ENCODE results near the gene LRBA.

Gene LRBA

DNA sequence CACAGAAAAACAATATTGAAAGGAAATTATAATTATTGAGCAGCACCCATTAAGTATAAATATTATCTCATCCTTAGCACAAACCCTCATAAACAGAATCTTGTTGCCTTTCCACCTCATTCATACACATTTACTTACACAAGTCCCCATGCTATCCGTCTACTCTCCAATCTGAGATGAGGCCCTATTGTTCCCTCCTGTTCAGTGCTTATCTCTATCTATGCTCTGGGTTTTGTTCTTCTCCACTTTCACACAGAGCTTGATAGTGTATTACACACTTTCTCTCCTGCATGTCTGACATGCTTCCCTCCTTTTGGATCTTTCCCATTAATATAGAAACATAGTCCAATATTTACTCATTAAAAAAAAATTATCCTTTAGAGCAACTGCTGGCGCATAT is 671.3 kb downstream of the LRBA start:
- no peak for DNase-seq

DNA sequence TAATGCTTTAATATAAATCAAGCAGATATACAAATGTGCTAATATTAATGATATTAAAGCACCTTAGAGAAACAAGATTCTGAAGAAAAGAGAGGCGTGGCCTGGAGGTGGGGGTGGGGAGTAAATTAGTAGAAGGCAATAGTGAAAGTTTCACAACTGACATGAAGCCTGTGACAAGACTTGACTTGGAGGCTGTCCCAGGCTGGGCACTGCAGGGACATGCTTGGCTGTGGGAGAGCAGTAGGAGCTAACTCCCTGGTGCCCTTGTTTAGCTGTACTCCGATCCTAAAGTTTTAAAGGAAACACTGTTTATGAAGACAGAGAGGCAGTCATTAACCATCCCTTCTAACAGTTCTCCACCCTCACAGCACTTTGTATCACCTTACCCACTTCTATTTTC is 672.1 kb downstream of the LRBA start:
- no peak for DNase-seq

DNA sequence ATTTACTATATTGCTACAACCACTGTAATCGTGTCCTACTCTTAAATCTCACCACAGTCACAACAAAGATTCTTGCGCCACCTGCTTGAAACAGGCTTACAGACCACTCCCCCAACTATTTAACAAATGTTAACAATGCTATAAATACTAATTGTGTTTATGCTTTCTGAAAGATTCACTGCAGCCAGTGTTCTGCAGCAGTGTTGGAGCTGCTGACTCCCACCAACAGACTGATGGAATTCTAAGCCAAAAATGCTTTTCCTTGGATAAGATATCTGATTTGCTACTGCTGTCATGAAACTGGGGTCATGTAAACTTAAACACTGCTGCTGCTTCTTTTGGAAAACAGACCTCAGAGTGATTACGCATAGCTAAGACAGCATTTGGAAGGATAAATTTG is 677.4 kb downstream of the LRBA start:
- no peak for DNase-seq

DNA sequence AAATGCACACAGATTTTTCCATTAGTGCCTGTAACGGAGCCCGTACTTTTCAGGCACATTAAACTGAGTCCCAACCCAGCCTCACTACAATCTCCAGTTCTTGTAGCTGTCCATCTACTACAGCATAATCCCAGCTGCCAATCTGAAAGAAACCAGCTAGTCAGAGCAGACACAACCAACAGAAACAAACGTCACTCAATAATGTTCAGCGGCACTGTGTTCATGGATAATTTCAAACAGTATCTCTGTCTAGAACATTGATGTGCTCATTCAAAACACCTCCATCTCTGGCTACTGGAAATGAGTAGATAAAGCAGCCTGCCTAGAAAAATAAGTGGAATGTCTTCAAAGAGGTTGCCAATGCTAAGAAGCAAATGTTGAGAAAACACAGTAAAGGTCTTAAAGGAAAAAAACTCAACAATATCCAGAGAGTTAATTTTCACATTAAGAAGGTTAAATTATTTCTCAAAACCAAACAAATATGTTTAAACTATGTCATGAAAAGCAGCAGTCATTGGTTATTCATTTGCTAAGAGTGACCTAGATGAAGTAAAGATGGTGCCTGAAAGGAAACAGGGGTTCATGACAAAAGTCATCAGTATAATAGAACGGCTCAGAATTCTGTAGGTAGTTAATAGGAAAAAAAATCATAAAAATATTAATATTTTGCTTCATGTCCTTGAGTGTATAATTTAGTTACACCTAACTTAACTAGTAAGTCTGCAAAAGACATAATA is 678.2 kb downstream of the LRBA start:
- no peak for DNase-seq

DNA sequence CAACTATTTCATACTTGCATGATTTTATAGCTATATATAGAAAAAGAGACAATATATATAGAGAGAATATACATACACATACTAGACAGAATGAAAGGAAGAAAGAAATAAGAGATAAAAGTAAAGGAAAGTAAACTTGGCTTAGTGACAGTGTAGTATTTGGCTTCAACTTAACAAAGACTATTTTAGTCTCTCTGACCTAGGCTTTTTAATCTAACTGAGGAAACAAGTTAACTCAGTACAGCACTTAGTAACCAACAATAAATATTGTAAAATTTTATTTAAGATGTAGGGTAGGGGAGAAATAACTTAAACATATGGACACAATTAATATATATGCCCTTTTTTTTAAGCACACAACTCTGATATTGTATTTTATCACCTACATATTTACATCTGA is 682.1 kb downstream of the LRBA start:
- DNase-seq: no peak

GRCh38 chr4:150332086-150332485 is 683.0 kb downstream of the LRBA start:
- no peak for DNase-seq

DNA sequence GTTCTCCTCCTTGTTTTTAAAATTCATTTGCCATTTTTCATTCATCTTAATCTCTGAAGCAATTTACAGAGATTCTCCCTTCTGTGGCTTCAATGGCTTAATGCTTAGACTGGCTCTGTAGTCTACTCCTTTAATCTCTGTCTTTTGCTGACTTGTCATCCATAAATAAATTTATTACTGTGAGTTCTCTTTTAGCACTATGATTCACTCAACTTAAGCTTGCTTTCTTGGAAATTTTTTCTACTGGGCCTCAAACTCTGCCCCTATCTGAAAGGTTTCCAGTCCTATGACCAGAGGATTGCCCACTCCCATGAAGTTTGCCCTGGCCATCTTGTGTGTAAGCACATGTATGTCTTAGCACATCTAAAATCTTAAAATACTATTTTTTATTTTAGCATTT is 685.7 kb downstream of the LRBA start:
- no peak for DNase-seq

DNA sequence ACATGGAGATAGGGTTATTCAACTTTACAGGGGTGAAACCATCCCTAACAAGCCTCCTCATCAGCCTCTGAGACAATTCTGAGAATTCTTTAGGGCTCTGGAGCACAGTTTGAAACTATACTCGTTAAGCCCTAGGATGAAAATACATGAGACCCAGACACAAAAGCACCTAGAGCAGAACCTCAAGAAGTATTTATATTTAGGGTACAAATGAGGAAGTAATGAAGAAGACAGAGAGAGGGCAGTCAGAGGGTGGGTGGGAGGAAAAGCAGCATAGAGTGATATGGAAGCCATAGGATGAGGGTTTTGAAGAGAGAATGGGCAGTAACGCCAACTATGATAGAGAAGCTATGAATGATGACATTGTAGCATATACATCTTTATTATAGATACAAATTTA is 686.6 kb downstream of the LRBA start:
- DNase-seq: no peak

DNA sequence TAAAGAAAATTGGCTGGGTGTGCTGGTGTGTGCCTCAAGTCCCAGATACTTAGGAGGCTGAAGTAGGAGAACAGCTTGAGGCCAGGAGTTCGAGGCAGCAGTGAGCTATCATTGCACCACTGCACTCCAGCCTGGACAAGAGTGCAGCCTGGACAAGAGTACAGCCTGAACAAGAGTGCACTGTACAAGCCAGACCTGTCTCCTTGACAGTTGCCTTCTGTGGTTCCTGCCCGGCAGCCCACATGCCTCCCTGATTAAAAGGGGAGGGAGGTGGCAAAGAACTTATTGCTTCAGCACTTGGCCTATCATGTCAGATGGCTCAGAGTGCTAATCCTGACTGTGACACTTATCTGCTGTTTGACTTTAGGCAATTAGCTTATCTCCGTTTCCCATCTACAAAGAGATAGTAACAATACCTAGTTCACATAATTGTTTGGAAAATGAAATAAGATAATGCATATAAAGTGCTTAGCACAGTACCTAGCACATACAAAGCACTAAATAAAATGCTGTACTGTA is 687.8 kb downstream of the LRBA start:
- DNase-seq: no peak

GRCh38 chr4:150325872-150326271 is 689.2 kb downstream of the LRBA start:
- no peak for DNase-seq

DNA sequence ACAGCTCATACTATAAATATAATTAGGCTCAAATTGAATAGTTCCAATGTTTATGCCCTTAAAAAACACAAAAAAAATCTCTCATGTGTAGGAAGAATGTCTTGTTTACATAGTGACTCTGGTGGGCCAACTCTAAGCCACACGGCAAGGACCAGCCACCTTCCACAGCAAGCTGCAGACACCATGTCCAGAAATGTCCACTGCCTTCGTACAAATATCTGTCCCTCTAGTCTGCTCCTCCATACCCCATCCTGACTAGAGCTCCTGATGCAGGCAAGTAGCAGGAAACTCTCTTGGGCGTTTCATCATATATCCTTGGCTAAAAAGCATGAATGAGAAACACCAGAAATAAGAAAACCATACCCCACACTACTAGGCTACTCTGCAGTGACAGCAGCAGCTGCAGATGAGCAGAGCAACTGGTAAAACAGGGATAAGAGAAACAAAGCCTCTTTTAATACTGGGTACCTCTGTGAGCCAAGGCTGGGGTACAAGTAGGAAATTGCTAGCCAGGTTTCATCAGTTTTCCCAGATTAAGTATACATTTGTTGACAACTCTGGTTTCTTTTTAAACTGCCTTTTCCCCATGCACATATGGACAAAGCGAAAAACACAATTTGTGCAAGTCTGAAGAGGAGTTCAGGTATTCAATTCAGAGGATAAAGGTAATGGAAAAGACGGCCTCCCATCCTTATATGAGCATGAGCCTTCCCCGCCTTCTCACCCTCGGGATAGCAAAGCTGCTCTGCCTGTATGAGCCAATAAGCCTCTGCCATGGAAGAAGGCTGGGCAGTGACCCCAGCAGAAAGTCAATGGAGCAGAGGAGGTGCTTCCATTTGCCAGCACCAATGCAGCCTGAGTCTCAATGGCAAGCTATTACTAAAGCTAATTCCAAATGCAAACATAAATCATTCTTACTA is 691.4 kb downstream of the LRBA start:
- no peak for DNase-seq

- no peak for DNase-seq
Observed at GRCh38 chr4:150322646-150323045, 692.4 kb downstream of the LRBA start.

GRCh38 chr4:150321113-150321512 is 694.0 kb downstream of the LRBA start:
- DNase-seq: no peak

- no peak for DNase-seq
Observed at GRCh38 chr4:150318971-150319370, 696.1 kb downstream of the LRBA start.

GRCh38 chr4:150318527-150318926 is 696.6 kb downstream of the LRBA start:
- DNase-seq: no peak

GRCh38 chr4:150316332-150317205 is 698.5 kb downstream of the LRBA start:
- no peak for DNase-seq

- no peak for DNase-seq
Observed at GRCh38 chr4:150315691-150316090, 699.4 kb downstream of the LRBA start.

DNA sequence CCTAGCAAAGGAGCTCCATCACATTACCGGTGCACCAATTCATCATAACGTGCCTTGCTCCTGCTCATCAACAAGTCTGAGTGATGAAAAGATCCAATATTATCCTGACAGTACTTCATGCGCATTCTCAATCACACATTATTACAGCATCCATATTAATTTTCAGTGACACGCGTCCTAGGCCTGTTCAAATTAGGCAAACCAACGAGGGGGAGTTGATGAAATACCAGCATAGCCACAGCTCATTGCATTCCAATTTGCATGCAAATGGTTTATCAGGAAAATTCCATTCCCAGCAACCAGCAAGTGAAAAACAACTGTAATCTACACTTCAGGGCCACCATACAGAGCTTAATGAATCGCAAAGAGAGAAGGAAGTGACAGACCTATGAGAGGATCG is 699.9 kb downstream of the LRBA start:
- no peak for DNase-seq

- no peak for DNase-seq
Observed at GRCh38 chr4:150314031-150314430, 701.1 kb downstream of the LRBA start.

DNA sequence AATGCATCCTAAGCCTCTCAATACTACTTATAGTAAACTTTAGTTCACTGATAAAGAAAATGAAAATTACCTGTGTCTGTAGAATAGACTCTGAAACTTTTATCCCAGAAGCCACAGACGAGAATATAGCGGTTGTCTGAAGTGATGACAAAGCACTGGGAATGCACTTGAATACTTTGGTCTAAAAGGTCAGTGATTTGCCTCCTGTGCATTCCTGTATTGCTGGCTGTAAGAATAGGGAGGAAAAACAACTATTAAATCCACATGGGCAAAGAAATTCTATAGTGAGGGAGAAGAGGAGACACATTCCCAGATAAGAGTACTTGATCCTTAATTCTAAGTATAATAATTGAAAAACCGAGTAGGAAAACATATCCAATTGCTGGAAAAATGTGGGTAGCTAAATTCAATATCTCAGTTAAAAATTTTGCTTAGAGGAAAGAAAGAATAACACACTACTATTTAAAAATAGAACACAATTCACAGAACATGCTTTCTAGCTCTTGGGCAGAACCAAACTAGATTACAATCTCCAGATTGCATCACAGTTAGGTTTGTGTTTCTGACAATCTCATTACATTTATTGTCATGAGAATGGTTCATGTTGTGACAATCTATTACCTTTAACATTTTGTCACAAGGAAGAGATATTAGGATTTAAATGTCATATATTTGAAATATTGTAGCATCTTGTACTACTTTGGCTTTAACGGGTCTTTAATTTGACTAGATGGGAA is 704.8 kb downstream of the LRBA start:
- no peak for DNase-seq

DNA sequence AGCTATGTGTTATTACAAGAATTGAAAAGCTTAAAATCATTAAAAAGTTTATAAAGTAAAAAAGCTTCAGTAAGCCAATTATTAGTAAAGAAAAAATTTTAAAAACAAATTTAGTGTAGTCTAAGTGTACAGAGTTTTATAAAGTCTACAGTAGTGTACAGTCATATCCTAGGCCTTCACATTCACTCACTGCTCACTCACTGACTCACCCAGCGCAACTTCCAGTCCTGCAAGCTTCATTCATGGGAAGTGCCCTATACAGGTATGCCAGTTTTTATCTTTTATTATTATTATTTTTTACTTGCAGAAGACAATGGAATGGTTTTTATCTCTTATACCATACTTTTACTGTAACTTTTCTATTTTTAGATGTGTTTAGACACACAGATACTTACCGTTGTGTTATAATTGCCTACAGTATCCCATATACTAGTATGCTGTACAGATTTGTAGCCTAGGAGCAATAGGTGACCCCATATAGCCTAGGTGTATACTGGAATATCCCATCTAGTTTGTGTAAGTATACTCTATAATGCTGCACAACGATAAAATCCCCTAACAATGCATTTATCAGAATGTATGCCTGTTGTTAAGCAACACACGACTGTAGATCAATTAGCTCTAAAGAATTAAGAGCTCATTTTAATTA is 706.1 kb downstream of the LRBA start:
- DNase-seq: no peak

- DNase-seq: no peak
Observed at GRCh38 chr4:150306719-150307118, 708.4 kb downstream of the LRBA start.
